ENCODE data around the gene TEX22. TPM values are rescaled to one million over a fixed set of nuclear protein-coding genes. Genes with fewer than 3 reads are reported as not detected.

The TEX22 gene, protein sequence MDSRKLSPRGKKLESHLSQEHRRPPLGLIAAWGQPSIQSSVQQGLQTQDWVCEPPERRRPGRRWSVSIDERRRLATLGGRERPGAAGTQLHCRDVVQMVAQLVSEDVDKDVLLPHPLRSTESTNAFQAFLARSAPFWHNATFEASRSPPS
- total RNA-seq = not detected in 2 replicates

DNA sequence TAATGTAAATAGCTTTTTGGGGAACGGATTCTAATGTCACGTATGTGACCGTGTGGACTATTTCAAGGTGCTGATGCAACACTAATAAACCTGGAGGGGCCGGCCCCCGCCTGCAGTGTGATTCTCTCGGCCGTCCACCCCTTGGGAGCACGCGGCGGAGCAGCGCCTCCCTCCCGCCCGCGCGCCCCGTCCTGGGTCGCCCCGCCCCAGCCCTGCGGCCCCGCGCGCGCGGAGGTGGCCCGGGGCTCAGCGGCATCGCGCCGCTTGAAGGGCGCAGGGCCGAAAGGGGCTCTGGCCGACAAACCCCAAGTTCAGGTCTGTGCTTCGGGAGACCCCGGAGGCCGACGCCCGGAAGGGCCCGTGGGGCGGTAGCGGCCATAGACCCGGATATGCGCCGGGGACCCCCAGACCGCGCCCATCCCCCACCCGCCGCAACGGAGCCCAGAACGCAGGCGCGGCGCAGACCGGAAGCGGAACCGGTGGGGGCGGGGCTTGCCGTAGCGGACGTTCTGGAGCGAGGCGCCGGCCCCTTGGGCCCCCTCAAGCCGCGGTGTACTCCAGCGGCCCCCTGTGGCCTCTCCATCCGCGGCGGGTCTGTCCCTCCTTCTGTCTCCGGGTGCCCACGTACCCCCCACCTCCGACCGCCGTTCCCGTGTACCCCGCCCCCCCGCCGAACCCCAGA lies at the start of gene TEX22:
Gene TEX22 (plus strand): TSS at position 495 of the 682 bp plus-strand sequence. CDS start 803 bp downstream, outside the sequence.

DNA sequence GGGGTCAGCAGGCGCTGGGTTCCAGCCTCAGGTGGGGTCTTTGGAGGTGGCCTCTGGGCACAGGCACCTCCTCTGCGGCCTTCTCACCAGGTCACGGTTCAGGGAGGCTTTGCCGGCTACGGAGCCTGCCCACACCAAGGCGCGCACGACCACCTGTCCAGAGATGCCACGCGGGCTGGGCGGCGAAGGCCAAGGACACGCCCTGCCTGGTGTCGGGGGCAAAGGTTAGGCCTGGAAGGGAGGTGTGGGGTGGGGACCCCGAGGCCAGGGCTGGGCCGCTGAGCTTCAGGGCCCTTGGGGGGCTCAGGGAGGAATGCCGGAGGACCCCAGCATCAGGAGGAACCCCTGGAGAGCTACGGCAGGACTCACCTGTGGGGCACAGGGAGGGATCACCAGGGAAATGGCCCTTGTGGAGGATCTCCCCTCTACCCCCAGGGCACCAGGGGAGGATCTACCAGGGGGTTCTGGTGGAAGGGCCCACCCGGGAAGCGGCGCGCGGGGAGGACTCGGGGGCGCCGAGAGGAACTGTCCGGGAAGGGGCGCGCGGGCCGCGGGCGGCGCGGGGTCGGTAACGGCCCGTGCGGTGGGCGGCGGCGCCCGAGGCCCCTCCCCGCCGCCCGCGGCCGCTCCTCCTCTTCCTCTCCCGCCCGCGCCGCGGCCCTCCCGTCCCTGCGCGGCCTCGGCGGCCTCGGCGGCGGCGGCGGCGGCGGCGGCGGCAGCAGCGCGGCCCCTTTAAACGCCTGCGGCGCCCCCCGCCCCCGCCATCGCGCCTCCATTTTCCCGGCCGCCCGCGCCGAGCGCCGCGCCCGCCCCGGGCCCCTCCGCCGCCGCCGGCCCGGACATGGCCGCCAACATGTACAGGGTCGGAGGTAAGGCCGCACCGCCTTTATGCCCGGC lies 21.1 kb downstream of the TEX22 start, which contains the start of gene MTA1:
Gene MTA1 (plus strand): TSS at position 633 of the 897 bp plus-strand sequence. CDS start 209 bp downstream, at position 842.

Other genes starting within 250 kb of the TEX22 start
- 48.9 and 61.6 TPM in 2 replicates for gene JAG2, start 229.8 kb upstream of the TEX22 start, total RNA-seq
- gene NUDT14, start 217.2 kb upstream of the TEX22 start, total RNA-seq = 10.4 and 17.0 TPM in 2 replicates
- gene BTBD6, start 150.0 kb upstream of the TEX22 start, total RNA-seq = 56.4 and 58.4 TPM in 2 replicates
- gene BRF1, start 97.5 kb upstream of the TEX22 start, total RNA-seq = 19.5 and 26.4 TPM in 2 replicates
- gene PACS2, start 83.8 kb upstream of the TEX22 start, total RNA-seq = 31.4 and 53.8 TPM in 2 replicates
- 46.4 and 46.8 TPM in 2 replicates for gene MTA1, start 21.3 kb downstream of the TEX22 start, total RNA-seq
- gene CRIP2, start 76.3 kb downstream of the TEX22 start, total RNA-seq = 67.7 and 141 TPM in 2 replicates
- gene CRIP1, start 88.3 kb downstream of the TEX22 start, total RNA-seq = 0.16 TPM in 1 of 2 replicates, not detected in the other
- gene TEDC1, start 92.7 kb downstream of the TEX22 start, total RNA-seq = 14.3 and 34.0 TPM in 2 replicates
- 2.7 and 3.2 TPM in 2 replicates for gene TMEM121, start 128.0 kb downstream of the TEX22 start, total RNA-seq